Measurements from ENCODE around the gene HSBP1. TPM values are rescaled to one million over a fixed set of nuclear protein-coding genes. Genes with fewer than 3 reads are reported as not detected.

The HSBP1 gene
- total and polyA plus RNA-seq, 2 of the 8 experiments (the other 6 are each of a cell fraction or from before 2014, with no cell fraction given): 78.4 to 219 TPM

DNA sequence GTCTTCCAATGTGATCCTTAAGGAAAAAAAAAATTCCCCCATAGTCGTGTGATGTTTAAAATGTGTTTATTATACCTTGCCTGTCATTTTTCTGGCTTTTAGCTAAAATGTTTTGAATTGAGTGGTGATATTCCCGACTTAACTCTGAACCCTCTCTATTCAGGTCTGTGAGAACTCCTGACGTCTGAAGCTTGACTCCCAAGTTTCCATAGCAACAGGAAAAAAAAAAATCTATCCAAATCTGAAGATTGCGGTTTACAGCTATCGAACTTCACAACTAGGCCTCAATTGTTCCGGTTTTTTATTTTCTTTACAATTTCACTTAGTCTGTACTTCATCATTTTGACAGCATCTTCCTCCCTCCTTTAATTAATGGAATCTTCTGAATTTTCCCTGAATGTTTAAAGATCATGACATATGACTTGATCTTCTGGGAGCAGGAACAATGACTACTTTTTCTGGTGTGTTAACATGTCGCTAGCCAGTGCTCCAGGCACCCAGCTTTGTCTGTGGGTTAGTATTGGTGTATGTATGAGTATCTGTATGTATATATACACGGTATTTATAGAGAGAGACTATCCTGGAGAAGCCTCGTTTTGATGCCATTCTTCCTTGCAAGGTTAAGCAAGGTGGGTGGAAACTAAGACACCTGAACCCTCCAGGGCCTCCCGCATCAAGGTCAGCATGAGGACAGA is 12.8 kb upstream of the HSBP1 start:
- FAIRE-seq (no peak), DNase-seq (ENCODE audit: low read depth in 1 of 2, low spot score in 2 of 2) (no peak)
- Histone ChIP-seq H2AK5ac (ENCODE audit: low read depth, low read length) (no peak overlapping the region), H3K27me3 (replicated peaks in 1 of 4; ENCODE audit: control insufficient read depth in 3 of 4, extremely low read depth in 1 of 4, insufficient read depth in 3 of 4, low read length in 3 of 4) (no peaks in the 10 kb centered on the region), H2BK20ac (ENCODE audit: low read length) (no peak overlapping the region), H4K20me1 (replicated peaks in 1 of 2; ENCODE audit: control insufficient read depth in 1 of 2, insufficient read depth in 2 of 2, low read length in 2 of 2) (no peaks in the 10 kb centered on the region), H3K18ac (ENCODE audit: extremely low read depth, low read length) (no peak overlapping the region), H3K36me3 (ENCODE audit: control insufficient read depth in 2 of 4, insufficient read depth in 4 of 4, low read length in 3 of 4) (no peaks in the 10 kb centered on the region), H4K91ac (replicated peaks; ENCODE audit: insufficient read length, low read length) (no peak overlapping the region), H3K79me1 (ENCODE audit: low read depth, low read length) (no peaks in the 10 kb centered on the region), H3K56ac (replicated peaks; ENCODE audit: insufficient read length, low read depth, low read length) (no peak overlapping the region), H3K27ac (ENCODE audit: low read depth, low read length) (no peak overlapping the region), H3K9me3 (ENCODE audit: insufficient read depth in 2 of 2, low read depth in 1 of 2, low read length in 1 of 2) (no peaks in the 10 kb centered on the region), H2BK120ac (replicated peaks; ENCODE audit: low read depth, low read length) (no peak overlapping the region), H3K23ac (ENCODE audit: insufficient read length) (no peak overlapping the region), H2BK15ac (ENCODE audit: low read length) (no peak overlapping the region), H3K4me3 (ENCODE audit: extremely low read depth in 1 of 4, insufficient read depth in 2 of 4, low read depth in 3 of 4, low read length in 4 of 4) (no peak overlapping the region), H3K79me2 (ENCODE audit: control insufficient read depth in 1 of 2, insufficient read depth in 2 of 2, low read length in 2 of 2) (no peaks in the 10 kb centered on the region), H4K8ac (ENCODE audit: extremely low read depth, insufficient read depth, low read length) (no peak overlapping the region), H2BK12ac (ENCODE audit: low read depth, low read length) (no peak overlapping the region), H2AFZ (ENCODE audit: low read length) (no peak overlapping the region), H2BK5ac (ENCODE audit: low read depth, low read length) (no peak overlapping the region), H3K23me2 (ENCODE audit: low read depth, low read length) (no peaks in the 10 kb centered on the region), H3K4me1 (replicated peaks in 1 of 4; ENCODE audit: control insufficient read depth in 3 of 4, insufficient read depth in 4 of 4, low read length in 3 of 4) (no peaks in the 10 kb centered on the region), H4K5ac (ENCODE audit: insufficient read length, low read depth, low read length) (no peak overlapping the region), H3K4ac (replicated peaks; ENCODE audit: insufficient read length, low read depth, low read length) (no peak overlapping the region), H3K4me2 (ENCODE audit: insufficient read depth in 1 of 2, low read depth in 2 of 2, low read length in 2 of 2) (no peak overlapping the region), H3K9ac (replicated peaks in 1 of 4; ENCODE audit: extremely low read depth in 1 of 4, low read depth in 3 of 4, low read length in 3 of 4) (no peak overlapping the region), H3K14ac (ENCODE audit: insufficient read length) (no peak overlapping the region)
- 85% methylated on average over 10 of the region's 10 CpGs; no CpG with 5 or more reads in 1 of the 2 experiments for WGBS, 2 experiments (ENCODE audit: extremely low coverage in 1 of 2, insufficient coverage in 1 of 2, insufficient read length in 1 of 2, insufficient replicate concordance in 2 of 2, low coverage in 1 of 2, low lambda C conversion rate in 2 of 2, missing lambda C conversion rate in 1 of 2)
- CTCF ChIA-PET (ENCODE audit: partially characterized antibody): interaction anchor here (0.7 to 1.2 kb wide), 4 partner anchors 9 to 215 kb away, joined by 3 to 5 read pairs (median 4); no protein-coding TSS in a partner anchor
- POLR2A ChIA-PET (ENCODE audit: partially characterized antibody): no interaction called here
- no peak for TF ChIP-seq E2F6 (IDR thresholded peaks at IDR 0.05)

All from H1 (cell line).